GM18907 (cell line): ENCODE results near the gene MRPL41.
"Not testable (repeated sequence)": the region's sequence is repeated elsewhere in the genome, so short reads cannot be mapped to it uniquely, and the experiment has no call there.

ENCODE experiments used
- ATAC-seq: cut with Tn5 transposase; IDR thresholded peaks from one replicate; pipeline ENCODE4 v1.9.1; 2021; ENCODE audit warnings: mild to moderate bottlenecking, moderate library complexity; ENCODE audit not compliant: unreplicated experiment

MRPL41 gene

GRCh38 chr9:137581361-137582285, 29.9 kb downstream of the MRPL41 start:
- no peak for ATAC-seq

GRCh38 chr9:137582286-137582860, 30.7 kb downstream of the MRPL41 start:
- no peak for ATAC-seq

GRCh38 chr9:137583347-137583746, 31.7 kb downstream of the MRPL41 start:
- ATAC-seq, result no peak

GRCh38 chr9:137583957-137584356, 32.3 kb downstream of the MRPL41 start:
- no peak for ATAC-seq

GRCh38 chr9:137586854-137587253, 35.2 kb downstream of the MRPL41 start:
- no peak for ATAC-seq

- no peak for ATAC-seq
Measured at GRCh38 chr9:137588311-137588710, 36.6 kb downstream of the MRPL41 start.

- no peak for ATAC-seq
Measured at GRCh38 chr9:137588891-137589290, 37.2 kb downstream of the MRPL41 start.

- peak; percentile 25 for ATAC-seq
Measured at GRCh38 chr9:137589441-137590122, 37.9 kb downstream of the MRPL41 start.

GRCh38 chr9:137590123-137590468, 38.4 kb downstream of the MRPL41 start:
- no peak for ATAC-seq

GRCh38 chr9:137590469-137591383, 39.0 kb downstream of the MRPL41 start, which contains the start of gene ZMYND19:
TSS of gene ZMYND19 (minus strand) at chr9:137590512. CDS start at chr9:137590263, 249 bp downstream.
- peak; percentile 79 for ATAC-seq

- ATAC-seq, result no peak
Measured at GRCh38 chr9:137592767-137593166, 41.1 kb downstream of the MRPL41 start.

- no peak for ATAC-seq
Measured at GRCh38 chr9:137593176-137593575, 41.5 kb downstream of the MRPL41 start.

GRCh38 chr9:137596577-137596976, 44.9 kb downstream of the MRPL41 start:
- not testable (repeated sequence) for ATAC-seq

GRCh38 chr9:137598943-137599342, 47.3 kb downstream of the MRPL41 start:
- no peak for ATAC-seq
